Keratinocyte (primary cell): ENCODE data around the gene KLF6. TPM values are rescaled to one million over a fixed set of nuclear protein-coding genes. Genes with fewer than 3 reads are reported as not detected.
A peak's percentile ranks its signal among the peaks of the same experiment; 100 is the strongest.

ENCODE experiments used
- DNase-seq: peaks from one replicate; pipeline ENCODE4 v3.0.0-alpha.2; 2011; ENCODE audit warnings: low read depth, missing footprints, low spot score
- FAIRE-seq: peaks from 2 replicates; lab custom pipeline; 2011; peaks lifted over from hg19 to GRCh38; lab: Jason Lieb, UNC
- H2AFZ ChIP-seq: 2 replicates; pipeline ENCODE4 v1.6.0; 2012; ENCODE audit warnings: low read length, control low read depth, inconsistent platforms; ENCODE audit not compliant: control insufficient read depth
- H3K27ac ChIP-seq: 2 replicates; pipeline ENCODE4 v1.5.1; 2011; ENCODE audit warnings: low read length; ENCODE audit not compliant: control insufficient read depth, insufficient read depth
- H3K27me3 ChIP-seq: 3 replicates; pipeline ENCODE4 v1.6.0; 2011; ENCODE audit warnings: low read length; ENCODE audit not compliant: control insufficient read depth, insufficient read depth; ENCODE audit errors: extremely low read depth
- H3K36me3 ChIP-seq, 2 experiments: 2 replicates in 1 of 2; 3 replicates in 1 of 2; pipeline ENCODE4 v1.5.1; 2011; ENCODE audit warnings: low read length in 2 of 2, mild to moderate bottlenecking in 1 of 2; ENCODE audit not compliant: control insufficient read depth in 2 of 2, insufficient read depth in 2 of 2; ENCODE audit errors: extremely low read depth in 1 of 2
- H3K4me1 ChIP-seq: 3 replicates; pipeline ENCODE4 v1.5.1; 2011; ENCODE audit warnings: low read length; ENCODE audit not compliant: control insufficient read depth, insufficient read depth; ENCODE audit errors: extremely low read depth
- H3K4me2 ChIP-seq: 3 replicates; pipeline ENCODE4 v1.6.0; 2011; ENCODE audit warnings: low read depth, low read length; ENCODE audit not compliant: control insufficient read depth, insufficient read depth; ENCODE audit errors: extremely low read depth
- H3K4me3 ChIP-seq, 3 experiments: fragments of 200-600 bp in 1 of 3; sonication (generic) in 1 of 3; 2 replicates in 2 of 3; 3 replicates in 1 of 3; pipeline ENCODE4 v1.5.1; 2011 to 2016; ENCODE audit warnings: low read length in 3 of 3, mild to moderate bottlenecking in 3 of 3, control low read depth in 2 of 3, inconsistent platforms in 1 of 3, low read depth in 1 of 3, mixed read lengths in 1 of 3, mixed run types in 1 of 3, moderate library complexity in 1 of 3; ENCODE audit not compliant: control insufficient read depth in 2 of 3, insufficient read depth in 2 of 3; ENCODE audit errors: extremely low read depth in 1 of 3
- H3K79me2 ChIP-seq: 2 replicates; pipeline ENCODE4 v1.6.0; 2012; ENCODE audit warnings: low read length; ENCODE audit not compliant: control insufficient read depth, insufficient read depth
- H3K9ac ChIP-seq: 3 replicates; pipeline ENCODE4 v1.6.0; 2011; ENCODE audit warnings: low read length; ENCODE audit not compliant: control insufficient read depth, insufficient read depth; ENCODE audit errors: extremely low read depth
- H3K9me1 ChIP-seq: 3 replicates; pipeline ENCODE4 v1.6.0; 2011; ENCODE audit warnings: low read length; ENCODE audit not compliant: control insufficient read depth, insufficient read depth; ENCODE audit errors: extremely low read depth
- H3K9me3 ChIP-seq: 2 replicates; pipeline ENCODE4 v1.5.1; 2012; ENCODE audit warnings: low read depth, low read length; ENCODE audit not compliant: control insufficient read depth
- H4K20me1 ChIP-seq: 3 replicates; pipeline ENCODE4 v1.6.0; 2011; ENCODE audit warnings: low read length; ENCODE audit not compliant: control insufficient read depth, insufficient read depth; ENCODE audit errors: extremely low read depth
- EZH2 ChIP-seq: IDR thresholded peaks from one replicate; pipeline ENCODE4 v1.6.1; 2012; ENCODE audit warnings: inconsistent platforms, mild to moderate bottlenecking, low read length, moderate library complexity
- dilution Hi-C: fragments of 300-500 bp; cut with MboI; formaldehyde crosslinking; loops from one replicate; pipeline ENCODE4 v1.7.0; 2020; ENCODE audit warnings: low sequenced_read_pairs; ENCODE audit not compliant: extremely low pct_ligation_motif_present
- polyA plus RNA-seq, 5 experiments: library from polyadenylated mRNA; depleted of rRNA in 3 of 5; stranded (reverse) in 3 of 5; stranded (forward) in 1 of 5; unstranded in 1 of 5; fragments of >200 nt; gene quantifications; 1 replicate in 1 of 5; 2 replicates in 3 of 5; 3 replicates in 1 of 5; pipeline versions ENCODE4 v1.2.1 to v1.2.3, GENCODE V29; 2011 to 2012; ENCODE audit warnings: missing spikeins in 2 of 5, low read depth in 1 of 5, low replicate concordance in 1 of 5
- TF ChIP-seq, protein P1 (sequence below), 3 experiments: IDR thresholded peaks in 1 of 3; conservative IDR thresholded peaks in 1 of 3; optimal IDR thresholded peaks in 1 of 3; 2 replicates in 2 of 3; 3 replicates in 1 of 3; pipeline versions ENCODE3 to v1.5.1; 2011; ENCODE audit warnings: low read length in 3 of 3, mild to moderate bottlenecking in 3 of 3, moderate library complexity in 2 of 3, control low read depth in 1 of 3, inconsistent platforms in 1 of 3; ENCODE audit not compliant: insufficient read depth in 2 of 3; ENCODE audit errors: extremely low read depth in 1 of 3

KLF6 gene
- polyA plus RNA-seq, 1 donor (not counting 4 experiments of a cell fraction or from before 2014, with no cell fraction given), result 250 TPM

DNA sequence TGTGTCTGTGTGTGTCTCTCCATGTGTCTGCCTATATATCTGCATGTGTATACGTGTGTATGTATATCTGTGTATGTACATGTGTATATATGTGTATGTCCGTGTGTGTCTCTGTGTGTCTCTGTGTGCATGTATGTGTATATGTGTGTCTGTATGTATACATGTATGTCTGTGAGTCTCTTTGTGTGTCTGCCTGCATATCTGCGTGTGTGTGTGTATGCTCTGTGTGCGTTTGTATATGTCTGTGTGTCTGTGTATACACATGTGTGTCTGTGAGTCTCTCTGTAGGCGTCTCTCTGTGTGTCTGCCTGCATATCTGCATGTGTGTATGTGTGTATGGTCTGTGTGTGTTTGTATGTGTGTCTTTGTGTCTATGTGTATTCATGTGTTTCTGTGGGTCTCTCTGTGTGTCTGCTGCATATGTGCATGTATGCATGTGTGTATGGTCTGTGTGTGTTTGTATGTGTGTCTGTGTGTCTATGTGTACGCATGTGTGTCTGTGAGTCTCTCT is 23.7 kb upstream of the KLF6 start:
- Histone ChIP-seq H3K27me3 (no peaks in the 10 kb centered on the region), H3K4me3 (no peak overlapping the region), H3K9me1 (no peaks in the 10 kb centered on the region), H3K9ac (peak overlapping the region; percentile 74), H3K27ac (peak overlapping the region; percentile 99), H3K36me3 (no peaks in the 10 kb centered on the region), H3K9me3 (no peaks in the 10 kb centered on the region), H2AFZ (no peak overlapping the region), H3K4me1 (peaks cover 77% of the 10 kb centered on the region), H3K4me2 (peak overlapping the region; percentile 23), H4K20me1 (no peaks in the 10 kb centered on the region), H3K79me2 (peaks cover 6% of the 10 kb centered on the region)
- TF ChIP-seq, protein P1, sequence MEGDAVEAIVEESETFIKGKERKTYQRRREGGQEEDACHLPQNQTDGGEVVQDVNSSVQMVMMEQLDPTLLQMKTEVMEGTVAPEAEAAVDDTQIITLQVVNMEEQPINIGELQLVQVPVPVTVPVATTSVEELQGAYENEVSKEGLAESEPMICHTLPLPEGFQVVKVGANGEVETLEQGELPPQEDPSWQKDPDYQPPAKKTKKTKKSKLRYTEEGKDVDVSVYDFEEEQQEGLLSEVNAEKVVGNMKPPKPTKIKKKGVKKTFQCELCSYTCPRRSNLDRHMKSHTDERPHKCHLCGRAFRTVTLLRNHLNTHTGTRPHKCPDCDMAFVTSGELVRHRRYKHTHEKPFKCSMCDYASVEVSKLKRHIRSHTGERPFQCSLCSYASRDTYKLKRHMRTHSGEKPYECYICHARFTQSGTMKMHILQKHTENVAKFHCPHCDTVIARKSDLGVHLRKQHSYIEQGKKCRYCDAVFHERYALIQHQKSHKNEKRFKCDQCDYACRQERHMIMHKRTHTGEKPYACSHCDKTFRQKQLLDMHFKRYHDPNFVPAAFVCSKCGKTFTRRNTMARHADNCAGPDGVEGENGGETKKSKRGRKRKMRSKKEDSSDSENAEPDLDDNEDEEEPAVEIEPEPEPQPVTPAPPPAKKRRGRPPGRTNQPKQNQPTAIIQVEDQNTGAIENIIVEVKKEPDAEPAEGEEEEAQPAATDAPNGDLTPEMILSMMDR (optimal IDR thresholded peaks at IDR 0.05 in 1 of 3, IDR thresholded peaks at IDR 0.05 in 1 of 3, conservative IDR thresholded peaks at IDR 0.05 in 1 of 3; ENCODE audit: extremely low read depth in 1 of 3, insufficient read depth in 2 of 3, low read length in 3 of 3), result no peak
- dilution Hi-C loops, result no loop called here
- FAIRE-seq (peak; percentile 5), DNase-seq (no peak)

DNA sequence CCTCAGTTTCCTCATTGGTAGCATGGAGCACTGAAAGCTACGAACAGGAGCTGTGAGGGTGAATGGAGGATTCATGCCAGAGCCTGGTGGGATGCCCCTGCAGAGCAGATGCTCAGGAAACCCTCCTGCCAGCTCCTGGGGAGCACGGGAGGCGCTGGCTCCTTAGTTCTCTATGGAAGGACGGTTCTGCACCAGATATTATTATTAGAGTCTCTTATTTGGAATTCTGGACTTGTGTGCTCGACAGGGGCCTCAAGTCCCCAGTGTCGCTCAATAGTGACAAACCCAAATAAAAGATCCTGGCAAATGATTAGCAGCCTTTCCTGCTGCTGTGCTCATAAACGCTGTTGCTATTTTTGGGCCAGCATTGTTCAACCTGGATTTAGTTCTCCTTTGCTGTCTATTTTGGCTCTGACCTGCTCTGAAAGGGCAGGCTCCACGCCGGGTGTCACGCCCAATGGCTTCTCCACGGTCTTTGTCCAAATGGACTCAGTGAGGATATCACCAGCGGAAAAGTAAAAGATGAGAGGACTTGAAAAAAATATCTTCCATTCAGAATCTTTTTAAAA is 23.0 kb upstream of the KLF6 start:
- no peaks in the 10 kb centered on the region for H3K9me1 ChIP-seq
- no peak for FAIRE-seq

More for the DNA sequence above, 23.0 kb upstream of the KLF6 start:
- no peak overlapping the region for H3K4me3 ChIP-seq
- dilution Hi-C loops, result no loop called here
- DNase-seq, result no peak
- H3K36me3 ChIP-seq, result no peaks in the 10 kb centered on the region
- H3K27me3 ChIP-seq, result no peaks in the 10 kb centered on the region
- H3K9ac ChIP-seq, result peak overlapping the region; percentile 2
- no peaks in the 10 kb centered on the region for H4K20me1 ChIP-seq
- H3K27ac ChIP-seq, result peak overlapping the region; percentile 99
- no peaks in the 10 kb centered on the region for H3K9me3 ChIP-seq
- peaks cover 6% of the 10 kb centered on the region for H3K79me2 ChIP-seq
- no peak overlapping the region for H3K4me2 ChIP-seq
- TF ChIP-seq, protein P1 (optimal IDR thresholded peaks at IDR 0.05 in 1 of 3, IDR thresholded peaks at IDR 0.05 in 1 of 3, conservative IDR thresholded peaks at IDR 0.05 in 1 of 3; ENCODE audit: extremely low read depth in 1 of 3, insufficient read depth in 2 of 3, low read length in 3 of 3), result no peak
- no peak for TF ChIP-seq EZH2
- H3K4me1 ChIP-seq, result peaks cover 77% of the 10 kb centered on the region
- H2AFZ ChIP-seq, result no peak overlapping the region
